Measurements from ENCODE around the gene RRP8. TPM values are rescaled to one million over a fixed set of nuclear protein-coding genes. Genes with fewer than 3 reads are reported as not detected.

The RRP8 gene
- total RNA-seq, 2 experiments from 2014 or later = 25.6 to 33.1 TPM

DNA sequence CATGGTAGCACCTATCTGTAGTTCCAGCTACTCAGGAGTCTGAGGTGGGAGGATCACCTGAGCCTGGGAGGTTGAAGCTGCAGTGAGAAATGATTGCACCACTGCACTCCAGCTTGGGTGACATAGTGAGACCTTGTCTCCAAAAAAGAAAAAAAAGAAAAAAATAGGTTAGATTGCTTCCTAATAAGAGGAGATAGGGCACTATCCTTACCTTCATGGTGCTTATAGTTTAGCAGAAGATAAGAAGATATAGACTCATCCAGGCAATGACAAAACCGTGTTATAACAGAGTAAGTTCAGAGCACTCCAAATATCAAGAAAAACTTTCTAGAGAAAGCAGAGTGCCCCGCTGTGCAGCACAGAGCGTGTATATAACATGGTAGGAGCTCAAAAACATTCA lies 42.1 kb downstream of the RRP8 start:
- CTCF ChIA-PET = interaction anchor here (1.2 to 3.1 kb wide), 2 partner anchors 13 to 30 kb away, joined by 3 to 10 read pairs; no protein-coding TSS in a partner anchor
- Mint-ChIP-seq H3K36me3 (no peaks in the 10 kb centered on the region), H3K4me3 (no peak overlapping the region), H3K27ac (no peak overlapping the region), H3K9me3 (ENCODE audit: low read depth) (no peaks in the 10 kb centered on the region), H3K27me3 (no peaks in the 10 kb centered on the region), H3K4me1 (no peaks in the 10 kb centered on the region)
- DNase-seq = no peak
- no peak for ATAC-seq

DNA sequence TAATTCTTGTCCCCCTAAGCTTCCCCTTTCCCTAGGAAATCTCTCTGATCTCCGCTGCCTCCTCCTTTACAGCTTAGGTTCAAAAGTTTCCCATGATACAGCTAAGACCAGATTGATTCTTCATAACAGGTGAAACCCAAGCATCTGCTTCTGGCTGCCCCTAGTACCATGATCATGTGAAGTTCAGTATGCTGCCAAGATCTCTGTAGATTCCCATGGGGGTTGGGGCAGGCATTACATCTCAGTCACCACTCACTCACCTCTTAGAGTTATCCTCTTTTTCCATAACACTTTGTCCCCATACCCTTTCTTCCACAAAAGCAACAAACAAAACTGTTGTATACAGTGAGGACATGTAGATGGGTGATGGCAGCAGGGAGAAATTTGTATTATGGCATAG lies 44.0 kb downstream of the RRP8 start:
- CTCF ChIA-PET = interaction anchor here (1.5 kb wide), 1 partner anchor 45 kb away, joined by 3 read pairs; no protein-coding TSS in a partner anchor
- no peaks in the 10 kb centered on the region for H3K4me1 Mint-ChIP-seq
- no peak overlapping the region for H3K27ac Mint-ChIP-seq
- H3K36me3 Mint-ChIP-seq = no peaks in the 10 kb centered on the region
- H3K9me3 Mint-ChIP-seq (ENCODE audit: low read depth) = no peaks in the 10 kb centered on the region
- ATAC-seq (no peak), DNase-seq (no peak)
- H3K4me3 Mint-ChIP-seq = no peak overlapping the region
- no peaks in the 10 kb centered on the region for H3K27me3 Mint-ChIP-seq

DNA sequence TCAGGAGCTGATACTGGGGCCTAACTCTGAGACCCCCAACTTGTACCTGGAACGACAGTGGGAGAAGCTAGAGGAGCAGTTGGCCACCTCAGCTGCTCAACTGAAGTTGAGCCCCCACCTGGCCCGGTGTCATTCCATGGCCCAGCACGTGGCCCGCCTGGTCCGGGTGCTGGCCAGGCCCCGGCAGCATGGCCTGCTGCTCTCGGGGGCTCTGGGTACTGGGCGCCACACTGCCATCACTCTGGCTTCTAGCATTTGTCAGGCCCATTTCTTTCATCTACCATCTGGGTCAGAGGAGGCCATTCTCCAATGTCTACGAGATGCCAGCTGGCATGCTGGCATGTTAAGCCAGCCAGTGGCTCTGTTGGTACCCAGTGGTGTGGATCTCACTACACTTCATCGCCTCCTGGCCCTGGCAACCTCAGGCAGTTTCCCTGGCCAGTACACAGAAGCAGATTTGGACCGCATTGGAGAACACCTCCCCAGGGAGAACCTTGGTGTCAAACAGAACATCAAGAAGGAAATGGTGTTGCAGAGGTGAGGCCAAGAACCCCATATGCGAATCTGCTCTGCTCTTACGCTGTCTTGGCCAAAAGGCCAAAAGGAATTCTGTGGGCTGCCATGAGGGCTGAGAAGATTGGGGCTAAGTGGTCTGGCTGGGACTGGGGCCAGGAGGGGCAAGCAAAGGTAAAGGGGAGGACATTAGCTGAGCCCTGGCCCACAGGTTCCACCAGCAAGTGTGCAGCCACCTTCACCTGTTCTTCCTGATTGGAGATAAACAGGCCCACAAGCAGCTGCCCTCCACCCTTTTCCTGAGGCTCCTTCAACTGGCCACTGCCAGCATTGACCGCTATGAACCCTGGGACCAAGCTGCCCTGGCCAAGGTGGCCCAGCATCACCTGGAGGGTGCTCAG lies 45.4 kb downstream of the RRP8 start:
- H3K27me3 Mint-ChIP-seq = no peaks in the 10 kb centered on the region
- no peak overlapping the region for H3K27ac Mint-ChIP-seq
- no peak overlapping the region for H3K4me3 Mint-ChIP-seq
- CTCF ChIA-PET = no interaction called here
- no peaks in the 10 kb centered on the region for H3K36me3 Mint-ChIP-seq
- DNase-seq (no peak), ATAC-seq (no peak)
- no peaks in the 10 kb centered on the region for H3K9me3 Mint-ChIP-seq (ENCODE audit: low read depth)
- H3K4me1 Mint-ChIP-seq = no peaks in the 10 kb centered on the region

DNA sequence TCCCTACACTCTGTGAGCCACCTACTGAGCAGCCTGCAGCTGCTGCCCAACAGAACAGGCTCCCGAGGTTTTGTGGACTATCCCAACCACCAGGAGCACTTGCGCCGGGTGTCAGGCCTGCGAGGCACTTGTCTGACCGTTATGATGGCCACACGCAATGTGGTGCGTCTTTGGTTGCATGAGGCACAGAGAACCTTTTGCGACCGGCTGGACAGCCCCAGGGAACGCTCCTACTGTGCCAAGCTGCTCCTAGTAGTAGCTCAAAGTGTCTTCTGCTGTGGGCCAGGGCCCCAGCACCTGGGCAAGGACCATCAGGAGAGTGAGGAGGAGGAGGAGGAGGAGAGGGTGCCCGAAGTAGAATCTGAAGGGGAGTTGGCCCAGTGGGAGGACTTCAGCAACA lies 46.4 kb downstream of the RRP8 start:
- ATAC-seq = no peak
- Mint-ChIP-seq H3K36me3 (no peaks in the 10 kb centered on the region), H3K4me3 (no peak overlapping the region), H3K9me3 (ENCODE audit: low read depth) (no peaks in the 10 kb centered on the region), H3K4me1 (no peaks in the 10 kb centered on the region), H3K27me3 (no peaks in the 10 kb centered on the region), H3K27ac (no peak overlapping the region)
- DNase-seq = no peak
- CTCF ChIA-PET = no interaction called here

DNA sequence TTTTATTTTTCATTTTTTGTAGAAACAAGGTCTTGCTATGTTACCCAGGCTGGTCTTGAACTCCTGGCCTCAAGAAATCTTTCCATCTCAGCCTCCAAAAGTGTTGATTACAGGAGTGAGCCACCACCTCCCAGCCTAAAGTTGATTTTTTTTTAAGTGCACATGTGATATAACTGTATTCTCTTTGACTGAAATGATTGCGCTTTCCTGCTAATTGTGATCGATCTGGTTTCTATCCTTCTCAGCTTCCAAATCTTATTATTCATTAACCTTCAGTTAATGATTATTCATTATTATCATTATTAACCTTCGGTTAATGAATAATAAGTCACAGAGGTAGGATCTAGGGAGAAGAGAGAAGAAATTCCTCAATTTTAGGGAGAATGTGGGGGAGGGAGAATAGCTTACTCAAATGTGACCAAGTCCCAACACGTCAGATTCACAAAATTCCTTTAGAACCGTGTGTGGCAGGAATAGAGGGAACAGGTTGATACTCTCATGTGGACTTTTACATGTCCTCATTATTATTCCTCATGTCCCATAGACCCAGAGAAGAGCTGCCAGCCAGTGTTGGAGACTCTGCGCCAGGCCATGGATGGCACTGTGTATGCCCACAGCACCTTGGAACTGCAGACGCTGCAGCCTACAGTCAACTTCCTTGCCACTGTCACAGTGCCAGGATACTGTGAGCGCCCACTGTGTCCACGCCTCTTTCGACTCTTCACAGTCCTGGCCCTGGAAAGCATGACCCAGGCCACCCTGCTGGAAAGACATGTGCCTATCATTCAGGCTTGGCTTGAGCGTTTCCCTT lies 47.1 kb downstream of the RRP8 start:
- no peak overlapping the region for H3K4me3 Mint-ChIP-seq
- H3K36me3 Mint-ChIP-seq = no peaks in the 10 kb centered on the region
- ATAC-seq (no peak), DNase-seq (no peak)
- no peaks in the 10 kb centered on the region for H3K27me3 Mint-ChIP-seq
- H3K9me3 Mint-ChIP-seq (ENCODE audit: low read depth) = no peaks in the 10 kb centered on the region
- H3K4me1 Mint-ChIP-seq = no peaks in the 10 kb centered on the region
- CTCF ChIA-PET = interaction anchor here (1.0 to 1.2 kb wide), 2 partner anchors 15 to 25 kb away, joined by 3 read pairs; no protein-coding TSS in a partner anchor
- no peak overlapping the region for H3K27ac Mint-ChIP-seq

DNA sequence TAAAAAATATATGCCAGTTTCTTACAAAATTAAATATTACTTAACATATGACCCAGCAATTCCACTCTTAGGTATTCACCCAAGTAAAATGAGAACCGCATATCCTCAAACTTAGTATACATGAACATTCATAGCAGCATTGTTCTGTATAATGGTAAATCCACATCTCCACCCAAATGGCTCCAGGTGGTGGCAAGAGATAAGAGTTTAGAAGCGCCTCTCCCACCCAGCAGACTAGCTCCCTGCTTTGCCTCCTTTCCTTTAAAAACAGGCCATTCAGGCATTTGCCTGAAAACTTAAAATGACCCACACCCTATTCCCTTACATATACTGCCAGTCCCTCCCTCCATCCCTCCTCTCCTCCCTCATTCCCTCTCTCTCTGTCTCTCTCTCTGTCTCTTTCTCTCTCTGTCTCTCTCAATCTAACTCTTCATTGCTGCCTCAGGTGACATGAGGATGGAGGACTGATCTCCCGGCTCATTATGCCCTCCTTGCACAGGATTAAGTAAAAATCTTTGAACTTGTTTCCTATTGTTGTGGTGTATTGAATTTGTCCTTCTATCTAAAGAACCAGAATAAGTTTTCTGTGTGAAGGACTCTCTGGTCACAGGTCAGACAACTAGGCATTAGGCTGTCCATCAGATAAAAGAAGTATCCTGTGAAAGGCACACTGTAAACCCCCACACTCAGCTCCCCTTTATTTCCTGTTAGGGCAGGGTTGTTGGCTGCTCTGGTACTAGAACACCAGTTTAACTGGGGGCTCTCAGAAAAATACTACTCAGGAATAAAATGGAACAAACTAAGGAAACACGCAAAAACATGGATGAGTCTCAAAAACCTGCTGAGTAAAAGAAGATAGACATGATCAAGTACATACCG lies 48.3 kb downstream of the RRP8 start:
- no peaks in the 10 kb centered on the region for H3K27me3 Mint-ChIP-seq
- ATAC-seq (no peak), DNase-seq (no peak)
- CTCF ChIA-PET = interaction anchor here (1.0 to 1.2 kb wide), 2 partner anchors 13 to 24 kb away, joined by 3 read pairs; no protein-coding TSS in a partner anchor
- no peaks in the 10 kb centered on the region for H3K36me3 Mint-ChIP-seq
- no peak overlapping the region for H3K27ac Mint-ChIP-seq
- H3K4me1 Mint-ChIP-seq = no peaks in the 10 kb centered on the region
- no peaks in the 10 kb centered on the region for H3K9me3 Mint-ChIP-seq (ENCODE audit: low read depth)
- no peak overlapping the region for H3K4me3 Mint-ChIP-seq

DNA sequence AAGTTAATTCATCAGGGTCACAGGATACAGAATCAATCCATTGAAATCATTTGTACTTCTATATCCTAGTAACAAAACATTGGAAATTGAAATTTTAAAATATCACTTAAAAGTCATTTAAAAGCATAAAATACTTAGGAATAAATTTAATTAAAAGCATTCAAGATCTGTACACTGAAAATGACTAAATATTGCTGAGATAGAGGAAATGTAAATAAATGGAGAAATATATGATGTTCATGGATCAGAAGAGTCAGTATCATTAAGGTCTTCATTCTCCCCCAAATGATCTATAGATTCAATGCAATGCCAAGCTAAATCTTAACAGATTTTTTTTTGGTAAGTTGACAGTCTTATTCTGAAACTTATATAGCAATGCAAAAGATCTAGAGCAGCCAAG lies 49.8 kb downstream of the RRP8 start:
- CTCF ChIA-PET = no interaction called here
- Mint-ChIP-seq H3K27me3 (no peaks in the 10 kb centered on the region), H3K4me1 (no peaks in the 10 kb centered on the region), H3K36me3 (no peaks in the 10 kb centered on the region), H3K9me3 (ENCODE audit: low read depth) (no peaks in the 10 kb centered on the region), H3K4me3 (no peak overlapping the region), H3K27ac (no peak overlapping the region)
- ATAC-seq (no peak), DNase-seq (no peak)

DNA sequence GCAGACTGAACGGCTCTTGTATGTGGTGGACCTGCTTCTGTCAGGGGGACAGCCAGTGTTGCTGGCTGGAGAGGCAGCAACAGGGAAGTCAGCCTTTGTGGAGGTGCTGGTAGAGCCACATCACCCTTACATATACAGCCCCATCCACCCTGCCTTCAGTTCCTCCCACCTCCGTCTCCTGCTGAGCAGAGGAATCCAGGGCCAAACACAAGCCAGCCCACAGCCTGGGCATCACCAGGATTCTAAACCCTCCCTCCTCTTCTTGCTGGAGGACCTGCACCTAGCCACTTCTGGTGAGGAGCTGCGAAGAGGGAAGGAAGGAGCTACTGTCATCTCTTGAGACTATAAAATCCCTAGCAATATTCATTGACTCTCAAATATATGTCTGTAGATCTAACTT lies 54.8 kb downstream of the RRP8 start:
- no peaks in the 10 kb centered on the region for H3K27me3 Mint-ChIP-seq
- H3K36me3 Mint-ChIP-seq = no peaks in the 10 kb centered on the region
- no peaks in the 10 kb centered on the region for H3K4me1 Mint-ChIP-seq
- no peak overlapping the region for H3K4me3 Mint-ChIP-seq
- no peaks in the 10 kb centered on the region for H3K9me3 Mint-ChIP-seq (ENCODE audit: low read depth)
- ATAC-seq (no peak), DNase-seq (no peak)
- H3K27ac Mint-ChIP-seq = no peak overlapping the region
- CTCF ChIA-PET = interaction anchor here (1.4 kb wide), 3 partner anchors 12 to 17 kb away, joined by 3 to 4 read pairs (median 3); no protein-coding TSS in a partner anchor

DNA sequence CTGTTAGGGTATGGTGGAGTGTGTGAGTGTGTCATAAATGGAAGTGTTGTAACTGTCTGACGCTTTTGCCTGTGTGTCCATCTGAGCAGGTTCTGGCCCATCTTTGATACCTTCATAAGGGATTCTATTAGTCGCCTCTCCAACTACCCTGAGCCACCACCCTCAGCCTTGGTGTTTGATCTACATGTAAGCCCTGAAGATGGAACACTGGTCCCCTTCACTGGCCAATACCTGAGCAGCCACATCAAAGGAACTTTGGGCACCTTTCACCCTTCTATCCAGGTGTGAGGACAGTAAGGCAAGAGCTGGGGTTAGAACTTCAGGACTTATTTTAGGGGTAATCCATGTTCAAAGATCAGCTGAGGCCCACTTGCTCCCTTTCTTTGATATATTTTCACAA lies 55.3 kb downstream of the RRP8 start:
- CTCF ChIA-PET = interaction anchor here (1.4 kb wide), 3 partner anchors 13 to 16 kb away, joined by 3 to 4 read pairs (median 3); no protein-coding TSS in a partner anchor
- H3K4me1 Mint-ChIP-seq = peaks cover under 1% of the 10 kb centered on the region
- no peaks in the 10 kb centered on the region for H3K36me3 Mint-ChIP-seq
- no peaks in the 10 kb centered on the region for H3K9me3 Mint-ChIP-seq (ENCODE audit: low read depth)
- DNase-seq (no peak), ATAC-seq (no peak)
- no peak overlapping the region for H3K27ac Mint-ChIP-seq
- H3K4me3 Mint-ChIP-seq = no peak overlapping the region
- H3K27me3 Mint-ChIP-seq = no peaks in the 10 kb centered on the region

DNA sequence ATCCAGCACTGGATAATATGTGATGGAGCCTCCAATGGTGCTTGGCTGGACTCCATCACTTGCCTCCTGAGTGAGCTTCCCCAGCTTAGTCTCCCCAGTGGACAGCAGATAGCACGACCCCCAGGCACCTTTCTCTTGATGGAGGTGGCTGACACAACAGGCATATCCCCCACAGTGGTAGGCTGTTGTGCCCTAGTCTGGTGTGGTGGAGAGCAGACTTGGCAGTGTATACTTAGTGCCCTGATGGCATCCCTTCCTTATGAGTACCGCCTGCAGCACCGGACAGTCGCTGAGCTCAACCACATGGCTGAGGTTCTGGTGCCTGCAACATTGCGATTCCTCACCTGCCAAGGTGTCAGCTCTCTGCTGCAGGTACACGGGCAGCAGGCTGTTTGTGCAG lies 56.2 kb downstream of the RRP8 start:
- CTCF ChIA-PET = no interaction called here
- peaks cover 4% of the 10 kb centered on the region for H3K36me3 Mint-ChIP-seq
- H3K27me3 Mint-ChIP-seq = no peaks in the 10 kb centered on the region
- H3K4me3 Mint-ChIP-seq = no peak overlapping the region
- DNase-seq = no peak
- H3K27ac Mint-ChIP-seq = no peak overlapping the region
- peaks cover 10% of the 10 kb centered on the region for H3K4me1 Mint-ChIP-seq
- no peak for ATAC-seq
- no peaks in the 10 kb centered on the region for H3K9me3 Mint-ChIP-seq (ENCODE audit: low read depth)

DNA sequence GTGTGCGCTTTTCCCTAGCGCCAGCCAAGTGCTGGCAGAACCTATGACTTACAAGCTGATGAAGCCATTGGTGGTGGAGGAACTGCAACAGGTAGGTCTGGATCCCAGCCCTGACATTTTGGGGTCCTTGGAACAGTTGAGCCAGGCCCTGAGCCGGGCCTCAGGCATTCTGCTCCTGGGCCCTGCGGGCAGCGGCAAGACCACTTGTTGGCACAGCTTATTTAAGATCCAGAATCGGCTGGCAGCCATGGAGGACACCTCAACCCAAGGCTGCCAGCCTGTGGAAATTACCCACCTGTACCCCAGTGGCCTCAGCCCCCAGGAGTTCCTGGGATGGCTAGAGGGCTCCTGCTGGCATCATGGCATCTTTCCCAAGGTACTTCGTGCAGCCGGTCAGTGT lies 56.7 kb downstream of the RRP8 start:
- Mint-ChIP-seq H3K27me3 (no peaks in the 10 kb centered on the region), H3K9me3 (ENCODE audit: low read depth) (no peaks in the 10 kb centered on the region), H3K4me3 (no peak overlapping the region), H3K4me1 (peaks cover 10% of the 10 kb centered on the region), H3K27ac (no peak overlapping the region), H3K36me3 (peaks cover 4% of the 10 kb centered on the region)
- CTCF ChIA-PET = interaction anchor here (0.8 kb wide), 1 partner anchor 136 kb away, joined by 3 read pairs; the partner anchor contains the start of gene MRPL17
- DNase-seq (no peak), ATAC-seq (no peak)

DNA sequence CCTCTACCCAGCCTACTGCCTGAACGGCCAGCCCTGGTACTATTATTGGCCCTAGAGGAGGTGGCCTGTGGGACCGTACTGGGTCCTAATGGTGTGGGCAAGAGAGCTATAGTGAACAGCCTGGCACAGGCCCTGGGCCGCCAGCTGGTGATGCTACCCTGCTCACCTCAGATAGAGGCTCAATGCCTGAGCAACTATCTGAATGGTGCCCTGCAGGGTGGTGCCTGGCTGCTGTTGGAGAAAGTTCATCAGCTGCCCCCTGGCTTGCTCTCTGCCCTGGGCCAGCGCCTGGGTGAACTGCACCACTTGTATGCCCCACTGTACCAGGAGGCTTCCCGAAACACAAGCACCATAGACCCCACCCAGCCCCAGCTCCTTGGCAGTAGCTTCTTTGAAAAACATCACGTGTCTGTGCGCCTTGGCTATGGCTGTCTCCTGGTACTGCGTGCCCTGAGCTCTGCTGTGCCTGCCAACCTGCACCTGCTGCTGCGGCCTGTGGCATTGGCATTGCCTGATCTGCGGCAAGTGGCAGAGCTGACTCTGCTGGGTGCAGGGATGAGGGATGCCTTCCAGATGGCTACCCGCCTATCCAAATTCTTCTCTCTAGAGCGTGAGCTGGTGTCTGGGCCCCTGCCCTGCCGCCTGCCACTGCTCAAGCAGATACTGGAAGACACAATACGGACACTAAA lies 57.4 kb downstream of the RRP8 start:
- ATAC-seq = no peak
- Mint-ChIP-seq H3K4me1 (peaks cover 10% of the 10 kb centered on the region), H3K27ac (no peak overlapping the region), H3K9me3 (ENCODE audit: low read depth) (no peaks in the 10 kb centered on the region), H3K36me3 (peaks cover 5% of the 10 kb centered on the region), H3K4me3 (no peak overlapping the region), H3K27me3 (no peaks in the 10 kb centered on the region)
- DNase-seq = no peak
- CTCF ChIA-PET = interaction anchor here (0.8 to 0.9 kb wide), 2 partner anchors 137 to 141 kb away, joined by 3 read pairs; partner anchors contain the start of gene MRPL17

Data from activated CD8-positive, alpha-beta memory T cell treated with anti-CD3 and anti-CD28 coated beads, Interleukin-2, amount 10 ng/mL, durations not matched to agents 7 days and 5 days (primary cell).